ELF-1 (cell line): ENCODE data around the gene PRPF40B.
A peak's percentile ranks its signal among the peaks of the same experiment; 100 is the strongest.

Experiments
- DNase-seq: peaks from one replicate; pipeline ENCODE4 v3.0.0-alpha.2; 2016; ENCODE audit warnings: low read depth, low spot score

PRPF40B gene

GRCh38 chr12:49635656-49636055, 12.3 kb downstream of the PRPF40B start:
- no peak for DNase-seq

- DNase-seq: no peak
Observed at GRCh38 chr12:49636574-49636973, 13.2 kb downstream of the PRPF40B start.

- peak; percentile 58 for DNase-seq
Observed at GRCh38 chr12:49636979-49637755, 13.8 kb downstream of the PRPF40B start.

GRCh38 chr12:49641748-49642369, 18.5 kb downstream of the PRPF40B start:
- DNase-seq: no peak

GRCh38 chr12:49642370-49642802, 19.0 kb downstream of the PRPF40B start:
- DNase-seq: peak; percentile 83

GRCh38 chr12:49643135-49643534, 19.8 kb downstream of the PRPF40B start:
- DNase-seq: no peak

GRCh38 chr12:49643961-49644619, 20.7 kb downstream of the PRPF40B start:
- no peak for DNase-seq

GRCh38 chr12:49644620-49644994, 21.2 kb downstream of the PRPF40B start:
- peak; percentile 78 for DNase-seq

GRCh38 chr12:49645146-49646039, 22.0 kb downstream of the PRPF40B start:
- DNase-seq: no peak

GRCh38 chr12:49646331-49646830, 23.0 kb downstream of the PRPF40B start:
- DNase-seq: no peak

- DNase-seq: no peak
Observed at GRCh38 chr12:49646871-49647654, 23.7 kb downstream of the PRPF40B start.

GRCh38 chr12:49647827-49648711, 24.7 kb downstream of the PRPF40B start:
- DNase-seq: no peak

GRCh38 chr12:49648712-49649003, 25.3 kb downstream of the PRPF40B start:
- DNase-seq: peak; percentile 37

GRCh38 chr12:49649445-49649844, 26.1 kb downstream of the PRPF40B start:
- DNase-seq: no peak

GRCh38 chr12:49649892-49650291, 26.5 kb downstream of the PRPF40B start:
- DNase-seq: no peak

- DNase-seq: no peak
Observed at GRCh38 chr12:49651855-49652254, 28.5 kb downstream of the PRPF40B start.

GRCh38 chr12:49652921-49653520, 29.7 kb downstream of the PRPF40B start:
- DNase-seq: no peak

- DNase-seq: no peak
Observed at GRCh38 chr12:49654715-49655114, 31.4 kb downstream of the PRPF40B start.

GRCh38 chr12:49655595-49656236, 32.4 kb downstream of the PRPF40B start:
- no peak for DNase-seq
